CD4-positive, CD25-positive, alpha-beta regulatory T cell (primary cell): ENCODE results near the gene MDM1. TPM values are rescaled to one million over a fixed set of nuclear protein-coding genes. Genes with fewer than 3 reads are reported as not detected.
A peak's percentile ranks its signal among the peaks of the same experiment; 100 is the strongest.

Experiments
- ATAC-seq, 2 donors: fragments of 150-1000 bp; cut with Tn5 transposase; one replicate each; pipeline ENCODE4 v1.10.0; 2021; ENCODE audit warnings: low read depth in 2 of 2, moderate number of reproducible peaks in 2 of 2, moderate library complexity in 1 of 2
- DNase-seq, 3 donors: peaks; one replicate each; pipeline versions ENCODE4 v3.0.0 to v3.0.0-alpha.2; 2012 to 2022; ENCODE audit warnings: mixed read lengths in 1 of 3
- H3K27ac ChIP-seq: one replicate; pipeline ENCODE4 v1.7.0; 2013; ENCODE audit warnings: mild to moderate bottlenecking, low read length; ENCODE audit not compliant: insufficient read depth, poor library complexity, severe bottlenecking
- H3K27me3 ChIP-seq: one replicate; pipeline ENCODE4 v1.7.0; 2013; ENCODE audit warnings: low read length; ENCODE audit not compliant: control insufficient read depth, insufficient read depth
- H3K36me3 ChIP-seq: one replicate; pipeline ENCODE4 v1.7.0; 2013; ENCODE audit warnings: mild to moderate bottlenecking, low read length, moderate library complexity; ENCODE audit not compliant: control insufficient read depth, insufficient read depth
- H3K4me1 ChIP-seq: 2 replicates; pipeline ENCODE4 v1.7.0; 2013; ENCODE audit warnings: mild to moderate bottlenecking, low read length; ENCODE audit not compliant: insufficient read depth, control insufficient read depth, poor library complexity, severe bottlenecking
- H3K4me3 ChIP-seq: one replicate; pipeline ENCODE4 v1.7.0; 2013; ENCODE audit warnings: low read depth, mild to moderate bottlenecking, low read length, moderate library complexity
- H3K9me3 ChIP-seq, 2 experiments: 1 replicate in 1 of 2; 2 replicates in 1 of 2; pipeline ENCODE4 v1.7.0; 2013; ENCODE audit warnings: low read length in 2 of 2, mild to moderate bottlenecking in 1 of 2, moderate library complexity in 1 of 2; ENCODE audit not compliant: control insufficient read depth in 2 of 2
- H3K27ac Mint-ChIP-seq, 3 donors: one replicate each; pipeline ENCODE4 v1.8.0; 2020 to 2022; ENCODE audit warnings: mild to moderate bottlenecking in 3 of 3, mixed read lengths in 3 of 3, moderate library complexity in 2 of 3
- H3K27me3 Mint-ChIP-seq: one replicate; pipeline ENCODE4 v1.8.0; 2022; ENCODE audit warnings: mild to moderate bottlenecking, mixed read lengths
- H3K36me3 Mint-ChIP-seq: one replicate; pipeline ENCODE4 v1.8.0; 2020; ENCODE audit warnings: mixed read lengths
- H3K4me1 Mint-ChIP-seq, 4 donors: one replicate each; pipeline ENCODE4 v1.8.0; 2020 to 2022; ENCODE audit warnings: mixed read lengths in 4 of 4, mild to moderate bottlenecking in 1 of 4
- H3K4me3 Mint-ChIP-seq, 4 donors: one replicate each; pipeline ENCODE4 v1.8.0; 2020 to 2022; ENCODE audit warnings: mild to moderate bottlenecking in 4 of 4, mixed read lengths in 4 of 4, moderate library complexity in 3 of 4
- H3K9me3 Mint-ChIP-seq, 7 donors: one replicate each; pipeline ENCODE4 v1.8.0; 2020 to 2022; ENCODE audit warnings: mixed read lengths in 7 of 7, mild to moderate bottlenecking in 3 of 7, moderate library complexity in 2 of 7
- polyA plus RNA-seq, 4 donors: library from polyadenylated mRNA; unstranded; fragments of 300-500 nt; fragmentation: Illumina TruSeq; gene quantifications; one replicate each; pipeline ENCODE4 v1.2.3, GENCODE V29; 2021
- total RNA-seq: library from RNA; stranded (reverse); gene quantifications from one replicate; pipeline ENCODE4 v1.2.3, GENCODE V29; 2022

The MDM1 gene
- total and polyA plus RNA-seq, 5 donors from 2014 or later, result 13.4 to 21.2 (median 16.4) TPM

- Histone ChIP-seq H3K4me3 (no peak overlapping the region), H3K27me3 (peaks cover 7% of the 10 kb centered on the region)
- no peak overlapping the region for H3K27ac Mint-ChIP-seq
These were observed 19.9 kb upstream of the MDM1 start for GRCh38 chr12:68352067-68352466.

GRCh38 chr12:68350753-68351152 is 18.6 kb upstream of the MDM1 start:
- Mint-ChIP-seq H3K9me3 (peaks cover 0 to 3% (median 0%) of the 10 kb centered on the region in 7 donors), H3K27me3 (peaks cover 37% of the 10 kb centered on the region), H3K4me1 (peaks cover 4 to 7% (median 5%) of the 10 kb centered on the region in 4 donors), H3K36me3 (peaks cover 5% of the 10 kb centered on the region), H3K27ac (no peak overlapping the region), H3K4me3 (no peak overlapping the region)
- Histone ChIP-seq H3K27ac (no peak overlapping the region), H3K4me3 (no peak overlapping the region), H3K27me3 (peaks cover 9% of the 10 kb centered on the region), H3K36me3 (no peaks in the 10 kb centered on the region), H3K9me3 (no peaks in the 10 kb centered on the region), H3K4me1 (no peaks in the 10 kb centered on the region)
- ATAC-seq (no peak), DNase-seq (no peak)

More at GRCh38 chr12:68352067-68352466, 19.9 kb upstream of the MDM1 start:
- H3K4me1 Mint-ChIP-seq, result peaks cover 0 to under 1% (median 0%) of the 10 kb centered on the region in 4 donors
- DNase-seq (no peak), ATAC-seq (no peak)
- H3K27me3 Mint-ChIP-seq, result peaks cover 32% of the 10 kb centered on the region
- H3K4me3 Mint-ChIP-seq, result no peak overlapping the region
- Histone ChIP-seq H3K36me3 (no peaks in the 10 kb centered on the region), H3K27ac (no peak overlapping the region), H3K4me1 (no peaks in the 10 kb centered on the region), H3K9me3 (no peaks in the 10 kb centered on the region)
- peaks cover under 1% of the 10 kb centered on the region for H3K36me3 Mint-ChIP-seq
- H3K9me3 Mint-ChIP-seq, result peaks cover 0 to 2% (median 0%) of the 10 kb centered on the region in 7 donors

GRCh38 chr12:68349921-68350606 is 17.9 kb upstream of the MDM1 start:
- DNase-seq, result no peak
- H3K27ac Mint-ChIP-seq, result no peak overlapping the region

GRCh38 chr12:68349220-68349621 is 17.1 kb upstream of the MDM1 start:
- H3K4me3 ChIP-seq, result no peak overlapping the region
- no peak overlapping the region for H3K4me3 Mint-ChIP-seq
- peaks cover 0 to 3% (median 0%) of the 10 kb centered on the region in 7 donors for H3K9me3 Mint-ChIP-seq
- H3K27ac ChIP-seq, result no peak overlapping the region
- H3K4me1 ChIP-seq, result no peaks in the 10 kb centered on the region
- DNase-seq, result no peak
- peaks cover 5% of the 10 kb centered on the region for H3K36me3 Mint-ChIP-seq
- peaks cover 45% of the 10 kb centered on the region for H3K27me3 Mint-ChIP-seq
- H3K4me1 Mint-ChIP-seq, result peaks cover 7 to 12% (median 9%) of the 10 kb centered on the region in 4 donors
- ATAC-seq, result no peak
- H3K36me3 ChIP-seq, result no peaks in the 10 kb centered on the region
- no peaks in the 10 kb centered on the region for H3K9me3 ChIP-seq
- H3K27ac Mint-ChIP-seq, result no peak overlapping the region
- peaks cover 9% of the 10 kb centered on the region for H3K27me3 ChIP-seq

More at GRCh38 chr12:68349921-68350606, 17.9 kb upstream of the MDM1 start:
- H3K27ac ChIP-seq, result no peak overlapping the region
- H3K9me3 ChIP-seq, result no peaks in the 10 kb centered on the region
- no peaks in the 10 kb centered on the region for H3K36me3 ChIP-seq
- Mint-ChIP-seq H3K4me1 (peaks cover 7 to 10% (median 9%) of the 10 kb centered on the region in 4 donors), H3K36me3 (peaks cover 5% of the 10 kb centered on the region), H3K27me3 (peaks cover 39% of the 10 kb centered on the region), H3K4me3 (no peak overlapping the region), H3K9me3 (peaks cover 0 to 3% (median 0%) of the 10 kb centered on the region in 7 donors)
- no peaks in the 10 kb centered on the region for H3K4me1 ChIP-seq
- H3K4me3 ChIP-seq, result no peak overlapping the region
- ATAC-seq, result no peak
- peaks cover 9% of the 10 kb centered on the region for H3K27me3 ChIP-seq

DNA sequence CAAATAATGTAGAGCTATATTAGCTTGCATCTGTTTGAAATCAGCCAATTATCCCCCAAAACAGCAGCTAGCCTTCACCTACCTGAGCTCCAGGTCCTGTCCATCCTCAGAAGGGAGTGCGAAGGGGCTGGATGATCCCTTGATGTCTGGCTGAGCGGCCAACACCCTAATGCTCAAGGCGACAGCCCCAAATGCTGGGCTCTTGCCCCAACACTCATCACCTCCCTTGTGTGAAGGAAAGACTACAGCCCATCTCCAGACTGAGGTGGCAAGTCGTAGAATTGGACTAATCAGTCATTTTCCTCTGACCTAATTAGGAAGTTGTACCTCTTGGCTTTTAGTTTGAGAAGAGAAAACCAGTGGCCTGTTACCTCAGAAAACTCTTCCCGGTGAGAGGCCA is 16.3 kb upstream of the MDM1 start:
- no peaks in the 10 kb centered on the region for H3K36me3 ChIP-seq
- H3K27me3 ChIP-seq, result peaks cover 12% of the 10 kb centered on the region
- H3K9me3 ChIP-seq, result no peaks in the 10 kb centered on the region
- no peak overlapping the region for H3K27ac Mint-ChIP-seq
- no peak for DNase-seq
- H3K4me1 Mint-ChIP-seq, result peaks cover 7 to 12% (median 9%) of the 10 kb centered on the region in 4 donors
- no peak overlapping the region for H3K4me3 Mint-ChIP-seq
- H3K27ac ChIP-seq, result no peak overlapping the region
- H3K9me3 Mint-ChIP-seq, result peaks cover 0 to 3% (median 0%) of the 10 kb centered on the region in 7 donors
- H3K4me1 ChIP-seq, result no peaks in the 10 kb centered on the region
- peaks cover 44% of the 10 kb centered on the region for H3K27me3 Mint-ChIP-seq
- ATAC-seq, result no peak
- peaks cover 5% of the 10 kb centered on the region for H3K36me3 Mint-ChIP-seq
- no peak overlapping the region for H3K4me3 ChIP-seq

DNA sequence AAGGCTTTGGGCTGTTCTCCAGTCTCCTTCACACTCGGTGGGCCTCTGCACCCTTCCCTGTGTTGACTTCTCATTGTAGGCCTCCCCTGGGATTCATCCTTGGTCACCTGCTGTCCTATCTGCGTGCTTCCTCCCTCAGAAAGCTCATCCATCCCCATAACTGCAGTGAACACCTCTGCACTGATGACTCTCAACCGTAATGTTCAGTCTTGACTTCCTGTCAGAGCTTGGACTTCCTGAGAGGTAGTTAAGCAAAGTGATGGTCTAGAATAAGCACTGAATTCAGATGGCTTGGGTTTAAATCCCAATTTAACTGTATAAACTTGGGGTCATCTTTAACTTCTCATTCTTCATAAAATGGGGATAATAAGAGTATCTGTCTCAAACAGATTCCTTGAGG is 13.6 kb upstream of the MDM1 start:
- Histone ChIP-seq H3K27me3 (peaks cover 28% of the 10 kb centered on the region), H3K4me3 (no peak overlapping the region), H3K27ac (no peak overlapping the region), H3K36me3 (no peaks in the 10 kb centered on the region), H3K9me3 (no peaks in the 10 kb centered on the region), H3K4me1 (no peaks in the 10 kb centered on the region)
- Mint-ChIP-seq H3K27ac (peak overlapping the region in 1 of 3 donors; percentile 2), H3K36me3 (peaks cover 5% of the 10 kb centered on the region), H3K4me3 (no peak overlapping the region), H3K27me3 (peaks cover 60% of the 10 kb centered on the region), H3K4me1 (peaks cover 7 to 12% (median 9%) of the 10 kb centered on the region in 4 donors), H3K9me3 (peaks cover 0 to 3% (median 0%) of the 10 kb centered on the region in 7 donors)
- peak; percentile 60 to 69 for ATAC-seq
- peak in 1 of 3 donors; percentile 42 for DNase-seq

- Mint-ChIP-seq H3K27ac (no peak overlapping the region), H3K4me1 (peaks cover 7 to 12% (median 9%) of the 10 kb centered on the region in 4 donors), H3K27me3 (peaks cover 55% of the 10 kb centered on the region), H3K9me3 (peaks cover 0 to 1% (median 0%) of the 10 kb centered on the region in 7 donors), H3K36me3 (peaks cover 5% of the 10 kb centered on the region), H3K4me3 (no peak overlapping the region)
- no peaks in the 10 kb centered on the region for H3K9me3 ChIP-seq
- H3K4me3 ChIP-seq, result no peak overlapping the region
- H3K27me3 ChIP-seq, result peaks cover 32% of the 10 kb centered on the region
- DNase-seq (no peak), ATAC-seq (no peak)
- no peaks in the 10 kb centered on the region for H3K36me3 ChIP-seq
- H3K27ac ChIP-seq, result no peak overlapping the region
- H3K4me1 ChIP-seq, result no peaks in the 10 kb centered on the region
These were observed 12.0 kb upstream of the MDM1 start for GRCh38 chr12:68344126-68344525.

- peaks cover 49% of the 10 kb centered on the region for H3K27me3 Mint-ChIP-seq
- no peak overlapping the region for H3K27ac ChIP-seq
- no peaks in the 10 kb centered on the region for H3K4me1 ChIP-seq
- peaks cover 7 to 12% (median 9%) of the 10 kb centered on the region in 4 donors for H3K4me1 Mint-ChIP-seq
- H3K27me3 ChIP-seq, result peaks cover 32% of the 10 kb centered on the region
- H3K36me3 Mint-ChIP-seq, result peaks cover 5% of the 10 kb centered on the region
- H3K27ac Mint-ChIP-seq, result no peak overlapping the region
- H3K4me3 ChIP-seq, result no peak overlapping the region
- ATAC-seq (no peak), DNase-seq (no peak)
- H3K9me3 ChIP-seq, result no peaks in the 10 kb centered on the region
- H3K9me3 Mint-ChIP-seq, result peaks cover 0 to 1% (median 0%) of the 10 kb centered on the region in 7 donors
- no peaks in the 10 kb centered on the region for H3K36me3 ChIP-seq
- no peak overlapping the region for H3K4me3 Mint-ChIP-seq
These were observed 10.8 kb upstream of the MDM1 start for GRCh38 chr12:68342966-68343365.
